Lower leg skin (tissue), 4 donors: ENCODE results near the gene LEKR1. TPM values are rescaled to one million over a fixed set of nuclear protein-coding genes. Genes with fewer than 3 reads are reported as not detected.
"Not testable (repeated sequence)": the region's sequence is repeated elsewhere in the genome, so short reads cannot be mapped to it uniquely, and the experiment has no call there.

Source experiments
- DNase-seq, 2 donors: peaks; one replicate each; pipeline ENCODE4 v3.0.0-alpha.2; 2019; ENCODE audit warnings: low spot score in 2 of 2
- H3K4me3 ChIP-seq: fragments of 200-600 bp; sonication (generic); 2 replicates; pipeline ENCODE4 v1.5.1; 2017; ENCODE audit warnings: mild to moderate bottlenecking, low read depth; ENCODE audit not compliant: poor library complexity, severe bottlenecking
- CTCF ChIP-seq, 3 donors: fragments of 450-650 bp; IDR thresholded peaks; one replicate each; pipeline ENCODE4 v1.5.1; 2016; ENCODE audit warnings: antibody characterized with exemption in 3 of 3, mild to moderate bottlenecking in 3 of 3, moderate library complexity in 2 of 3
- POLR2A ChIP-seq, 2 donors: fragments of 450-650 bp; IDR thresholded peaks; one replicate each; pipeline ENCODE4 v1.6.1; 2016 to 2017; ENCODE audit warnings: antibody characterized with exemption in 2 of 2, mild to moderate bottlenecking in 1 of 2, moderate library complexity in 1 of 2
- WGBS, 2 donors: methylation state at CpG; one replicate each; pipeline ENCODE4 v1.1.5; 2018; 5-methylcytosine and 5-hydroxymethylcytosine counted together
- intact Hi-C: fragments of 100-400 bp; cut with DNase I; formaldehyde crosslinking; loops from one replicate; pipeline ENCODE4 v1.15.0; 2023; ENCODE audit warnings: low total_unique reads
- total RNA-seq, 4 donors: library from RNA; depleted of rRNA; stranded (reverse); fragments of >200 nt; gene quantifications; one replicate each; pipeline ENCODE4 v1.1.0, GENCODE V29; 2016

LEKR1 gene
- total RNA-seq, 4 donors from 2014 or later, result 0.39 to 2.5 (median 0.89) TPM; not detected in 1

GRCh38 chr3:156817646-156818272 is 8.4 kb upstream of the LEKR1 start:
- no peak for DNase-seq
- H3K4me3 ChIP-seq, result no peak overlapping the region
- intact Hi-C loops, result loop anchor here (2.0 kb wide), 1 partner anchor 143 kb away; the partner anchor contains the start of gene TIPARP
- no peak for TF ChIP-seq POLR2A (IDR thresholded peaks at IDR 0.05)
- no peak for TF ChIP-seq CTCF (IDR thresholded peaks at IDR 0.05)
- WGBS, 2 donors, result 34 to 40% methylated on average over 5 of the region's 5 CpGs

DNA sequence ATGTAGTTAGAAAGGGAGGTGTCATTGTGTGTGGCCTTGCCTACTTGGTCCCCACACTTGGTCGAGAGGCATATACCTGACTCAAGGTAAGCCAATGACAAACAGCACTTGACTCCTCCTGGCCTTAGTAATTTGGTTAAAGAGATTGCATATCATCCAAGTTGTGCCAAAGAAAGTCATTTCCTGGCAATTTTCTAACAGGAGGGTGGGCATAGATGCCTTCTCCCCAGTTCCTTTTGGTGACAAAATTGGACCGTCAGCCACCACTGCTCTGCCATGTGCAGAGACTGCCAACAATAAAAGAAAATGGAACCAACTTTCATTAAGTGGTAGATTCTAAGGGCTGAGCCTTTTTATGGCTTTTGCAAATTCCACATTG is 7.9 kb upstream of the LEKR1 start:
- intact Hi-C loops, result no loop called here

DNA sequence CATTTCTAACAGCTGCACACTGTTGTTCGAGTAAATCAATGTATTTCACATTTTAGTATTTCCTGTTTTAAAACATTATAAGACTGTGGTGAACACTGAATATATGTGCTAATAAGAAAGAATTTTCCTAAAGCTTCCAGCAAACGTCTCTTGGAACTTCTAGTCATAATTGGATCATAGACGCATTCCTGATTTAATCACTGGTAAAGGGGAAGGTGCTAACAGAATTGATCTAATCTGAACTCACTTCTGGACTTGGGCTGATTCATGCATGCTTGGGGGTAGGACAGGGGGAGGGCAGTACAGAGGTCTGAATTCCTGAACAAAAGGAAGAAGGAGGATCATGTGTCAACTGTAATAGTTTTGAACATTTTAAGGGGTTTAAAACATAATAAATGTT is 7.3 kb upstream of the LEKR1 start:
- H3K4me3 ChIP-seq, result no peak overlapping the region
- 55 to 67% methylated on average over 3 of the region's 3 CpGs for WGBS, 2 donors
- DNase-seq, result no peak
- intact Hi-C loops, result no loop called here
- TF ChIP-seq CTCF (IDR thresholded peaks at IDR 0.05) (no peak), POLR2A (IDR thresholded peaks at IDR 0.05) (no peak)

More for the DNA sequence above, 7.9 kb upstream of the LEKR1 start:
- 78 to 84% methylated on average over 2 of the region's 2 CpGs for WGBS, 2 donors
- no peak for DNase-seq
- H3K4me3 ChIP-seq, result no peak overlapping the region
- TF ChIP-seq POLR2A (IDR thresholded peaks at IDR 0.05), result no peak
- TF ChIP-seq CTCF (IDR thresholded peaks at IDR 0.05), result no peak

DNA sequence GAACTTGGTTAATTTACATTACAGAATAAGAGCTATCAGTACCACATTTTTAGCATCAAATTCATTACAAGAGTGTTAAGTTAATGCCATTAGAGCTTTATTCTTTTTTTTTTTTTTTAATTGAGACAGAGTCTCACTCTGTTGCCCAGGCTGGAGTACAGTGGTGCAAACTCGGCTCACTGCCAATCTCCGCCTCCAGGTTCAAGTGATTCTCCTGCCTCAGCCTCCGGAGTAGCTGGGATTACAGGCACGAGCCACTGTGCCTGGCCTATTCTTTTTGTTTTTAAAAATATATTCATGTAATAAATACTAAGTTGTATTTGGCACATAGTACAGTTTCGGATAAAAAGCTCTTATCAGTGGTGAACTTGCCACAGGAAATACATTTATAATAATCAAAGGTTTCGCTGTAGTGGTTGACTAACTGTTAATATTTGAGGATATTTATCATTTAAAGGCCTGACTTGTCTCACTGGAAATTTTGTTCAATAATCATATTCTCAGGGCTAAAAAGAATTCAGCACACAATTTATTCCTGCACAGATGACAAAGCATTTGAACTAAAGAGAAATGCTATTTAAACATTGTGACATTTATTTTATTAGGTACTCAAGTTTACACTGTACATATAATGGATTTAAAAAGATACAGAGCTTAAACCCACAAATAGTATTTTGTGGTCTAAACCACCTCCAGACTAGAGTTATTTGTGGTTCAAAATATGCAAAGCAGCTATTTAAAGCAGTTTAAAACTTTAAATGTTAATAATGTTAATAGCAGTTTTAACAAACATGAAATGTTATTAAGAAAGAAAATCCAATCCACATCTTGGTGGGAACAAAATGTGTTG is 6.1 kb upstream of the LEKR1 start:
- DNase-seq, result no peak
- 79 to 80% methylated on average over 6 of the region's 6 CpGs for WGBS, 2 donors
- TF ChIP-seq POLR2A (IDR thresholded peaks at IDR 0.05), result no peak
- no peak for TF ChIP-seq CTCF (IDR thresholded peaks at IDR 0.05)
- H3K4me3 ChIP-seq, result no peak overlapping the region
- intact Hi-C loops, result no loop called here

DNA sequence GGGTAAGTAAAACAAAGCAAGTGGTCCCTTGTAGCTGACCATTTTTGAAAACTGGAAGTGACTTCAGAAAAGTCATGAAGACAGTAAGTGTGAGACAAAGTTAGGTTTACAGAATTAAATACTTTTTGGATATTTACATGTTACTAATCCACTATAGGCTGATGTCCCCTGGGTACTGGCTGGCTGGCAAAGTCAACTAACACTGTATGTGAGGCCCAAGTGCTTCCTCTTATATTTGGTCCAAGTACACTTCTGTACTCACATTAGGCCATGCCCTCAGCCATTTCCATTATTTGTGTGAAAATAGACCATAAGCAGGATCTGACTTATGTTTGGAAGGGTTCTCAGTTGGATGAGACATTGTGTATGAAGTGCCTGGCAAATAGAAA is 5.5 kb upstream of the LEKR1 start:
- TF ChIP-seq POLR2A (IDR thresholded peaks at IDR 0.05) (no peak), CTCF (IDR thresholded peaks at IDR 0.05) (no peak)
- DNase-seq, result no peak
- intact Hi-C loops, result no loop called here
- H3K4me3 ChIP-seq, result no peak overlapping the region

- not testable (repeated sequence) for DNase-seq
- 93 to 95% methylated on average over 28 to 30 of the region's 32 CpGs for WGBS, 2 donors
Observed at GRCh38 chr3:156822626-156823260, 3.4 kb upstream of the LEKR1 start.

More at GRCh38 chr3:156822626-156823260, 3.4 kb upstream of the LEKR1 start:
- H3K4me3 ChIP-seq, intact Hi-C loops: not testable (repeated sequence)
